ENCODE measurements around the gene FDX2.

GRCh38 chr19:10332965-10333757, 17.3 kb upstream of the FDX2 start, which contains the start of gene RAVER1:
- TF ChIP-seq CTCF (conservative IDR thresholded peaks at IDR 0.05): no peak
- peak; percentile 23; the same call in 1 of the 2 replicates for TF ChIP-seq ZFX (IDR thresholded peaks at IDR 0.05)

All from C4-2B (cell line).